Panc1 (cell line): ENCODE data around the gene MOB3A. TPM values are rescaled to one million over a fixed set of nuclear protein-coding genes. Genes with fewer than 3 reads are reported as not detected.

Experiments
- ATAC-seq: fragments of 200-7000 bp; cut with Tn5 transposase; 2 replicates; pipeline ENCODE4 v1.9.1; 2020; ENCODE audit warnings: mild to moderate bottlenecking, moderate library complexity
- BruUV-seq: library from RNA; stranded (reverse); fragments of 400-500 nt; replicated peaks from 2 replicates; lab custom pipeline; 2021; lab: Mats Ljungman, UMichigan
- CTCF ChIA-PET: fragments of 300-600 bp; sonication (Branson Sonifier 250); formaldehyde crosslinking; loops from one replicate; lab custom pipeline; 2022; ENCODE audit warnings: antibody characterized with exemption; lab: Charles Lee
- POLR2A ChIA-PET: fragments of 300-600 bp; sonication (Branson Sonifier 250); formaldehyde crosslinking; loops from one replicate; lab custom pipeline; 2022; ENCODE audit warnings: antibody characterized with exemption; lab: Charles Lee
- DNase-seq: peaks from one replicate; pipeline ENCODE4 v3.0.0-alpha.2; 2010; ENCODE audit warnings: low read depth, low spot score
- H3K27ac ChIP-seq: 2 replicates; pipeline ENCODE4 v1.5.1; 2011; ENCODE audit warnings: mild to moderate bottlenecking, low read length, inconsistent platforms
- H3K27me3 ChIP-seq: fragments of 200-500 bp; sonication (Bioruptor generic); 2 replicates; pipeline ENCODE4 v1.6.0; 2014; ENCODE audit warnings: low read length, inconsistent platforms; ENCODE audit not compliant: control insufficient read depth, insufficient read depth
- H3K36me3 ChIP-seq: fragments of 200-500 bp; sonication (Bioruptor generic); 2 replicates; pipeline ENCODE4 v1.5.1; 2014; ENCODE audit warnings: inconsistent platforms, mild to moderate bottlenecking, low read length, moderate library complexity; ENCODE audit not compliant: control insufficient read depth, insufficient read depth
- H3K4me1 ChIP-seq: 2 replicates; pipeline ENCODE4 v1.5.1; 2011; ENCODE audit warnings: inconsistent platforms, mild to moderate bottlenecking, low read length, moderate library complexity; ENCODE audit not compliant: control insufficient read depth, insufficient read depth
- H3K4me3 ChIP-seq, 2 experiments: 2 replicates each; pipeline ENCODE4 v1.5.1; 2011 to 2012; ENCODE audit warnings: low read depth in 2 of 2, low read length in 2 of 2, mild to moderate bottlenecking in 2 of 2, inconsistent platforms in 1 of 2, moderate library complexity in 1 of 2
- H3K9me3 ChIP-seq: fragments of 200-500 bp; sonication (Bioruptor generic); 2 replicates; pipeline ENCODE4 v1.5.1; 2014; ENCODE audit warnings: low read depth, mild to moderate bottlenecking, inconsistent platforms, low read length, moderate library complexity; ENCODE audit not compliant: control insufficient read depth, insufficient read depth
- CTCF ChIP-seq: fragments of 450-650 bp; IDR thresholded peaks from 2 replicates; pipeline ENCODE4 v1.5.1; 2017; ENCODE audit warnings: mild to moderate bottlenecking
- POLR2AphosphoS5 ChIP-seq: IDR thresholded peaks from 2 replicates; pipeline ENCODE4 v1.6.1; 2012; ENCODE audit warnings: mild to moderate bottlenecking, low read depth, low read length, moderate library complexity
- REST ChIP-seq, 2 experiments: IDR thresholded peaks; 2 replicates each; pipeline ENCODE4 v1.6.1; 2011 to 2012; ENCODE audit warnings: low read depth in 2 of 2, control low read depth in 1 of 2, low read length in 1 of 2, mild to moderate bottlenecking in 1 of 2, moderate library complexity in 1 of 2; ENCODE audit not compliant: insufficient read depth in 1 of 2
- SIN3A ChIP-seq: IDR thresholded peaks from 2 replicates; pipeline ENCODE4 v1.6.1; 2012; ENCODE audit warnings: low read depth, mild to moderate bottlenecking, low read length, moderate library complexity, borderline replicate concordance; ENCODE audit not compliant: insufficient read depth
- TCF7L2 ChIP-seq: IDR thresholded peaks from 2 replicates; pipeline ENCODE4 v1.6.1; 2011; ENCODE audit warnings: mild to moderate bottlenecking, low read depth, low read length, inconsistent platforms
- in situ Hi-C: cut with HindIII; loops from 2 replicates; pipeline ENCODE4 v1.10.0; 2016; ENCODE audit warnings: low sequenced_read_pairs, low pct_unique_long_range_greater_than_20kb
- intact Hi-C: fragments of 100-400 bp; cut with micrococcal nuclease; formaldehyde crosslinking; loops from one replicate; pipeline ENCODE4 v1.10.0; 2022; ENCODE audit not compliant: unreplicated experiment
- total RNA-seq: library from RNA; stranded (reverse); gene quantifications from one replicate; pipeline ENCODE4 v1.2.1, GENCODE V29; 2021; ENCODE audit not compliant: unreplicated experiment

The MOB3A gene
- total RNA-seq, 1 experiment from 2014 or later: 36.3 TPM

GRCh38 chr19:2063824-2064223 lies 32.3 kb downstream of the MOB3A start:
- TF ChIP-seq CTCF: no peak
- TF ChIP-seq REST (IDR thresholded peaks at IDR 0.05; ENCODE audit: insufficient read depth in 1 of 2, low read depth in 2 of 2, low read length in 1 of 2): no peak
- POLR2A ChIA-PET: no interaction called here
- ATAC-seq: no peak
- in situ Hi-C loops: no loop called here
- BruUV-seq: no TSS peak
- H3K27me3 ChIP-seq: no peaks in the 10 kb centered on the region
- intact Hi-C loops: no loop called here
- no peak overlapping the region; the same call in 1 of the 2 replicates for H3K27ac ChIP-seq
- H3K4me3 ChIP-seq: no peak overlapping the region
- no peak for DNase-seq
- no peaks in the 10 kb centered on the region for H3K9me3 ChIP-seq
- H3K4me1 ChIP-seq: peaks cover 30% of the 10 kb centered on the region
- no peaks in the 10 kb centered on the region for H3K36me3 ChIP-seq
- CTCF ChIA-PET: no interaction called here

- no peak for TF ChIP-seq SIN3A
- TF ChIP-seq REST (IDR thresholded peaks at IDR 0.05; ENCODE audit: insufficient read depth in 1 of 2, low read depth in 2 of 2, low read length in 1 of 2): no peak
- no peak for TF ChIP-seq POLR2AphosphoS5
- TF ChIP-seq TCF7L2: no peak
- no peak for TF ChIP-seq CTCF
- POLR2A ChIA-PET: no interaction called here
- Histone ChIP-seq H3K36me3 (no peaks in the 10 kb centered on the region), H3K9me3 (no peaks in the 10 kb centered on the region), H3K27me3 (no peaks in the 10 kb centered on the region), H3K27ac (peak overlapping the region; percentile 86), H3K4me1 (peaks cover 40% of the 10 kb centered on the region), H3K4me3 (no peak overlapping the region)
- BruUV-seq: no TSS peak
- in situ Hi-C loops: no loop called here
- ATAC-seq: no peak
- CTCF ChIA-PET: no interaction called here
- no peak for DNase-seq
- intact Hi-C loops: no loop called here
Observed at GRCh38 chr19:2062770-2063169, 33.4 kb downstream of the MOB3A start.
